Activated T-cell treated with anti-CD3 and anti-CD28 coated beads for 48 hours (primary cell): Measurements from ENCODE around the gene EVA1A.

Experiments
- DNase-seq: peaks from one replicate; pipeline ENCODE4 v3.0.0-alpha.2; 2020; ENCODE audit warnings: low read depth

The EVA1A gene

GRCh38 chr2:75589391-75590105 is 28.8 kb upstream of the EVA1A start:
- DNase-seq: no peak

GRCh38 chr2:75587954-75588587 is 27.3 kb upstream of the EVA1A start:
- no peak for DNase-seq

- no peak for DNase-seq
Observed at GRCh38 chr2:75586971-75587370, 26.2 kb upstream of the EVA1A start.

GRCh38 chr2:75582840-75583239 is 22.1 kb upstream of the EVA1A start:
- DNase-seq: no peak

GRCh38 chr2:75580606-75581005 is 19.9 kb upstream of the EVA1A start:
- DNase-seq: no peak

- DNase-seq: no peak
Observed at GRCh38 chr2:75580156-75580555, 19.4 kb upstream of the EVA1A start.

- no peak for DNase-seq
Observed at GRCh38 chr2:75579186-75579585, 18.4 kb upstream of the EVA1A start.

- no peak for DNase-seq
Observed at GRCh38 chr2:75577280-75577679, 16.5 kb upstream of the EVA1A start.

GRCh38 chr2:75574106-75574505 is 13.4 kb upstream of the EVA1A start:
- DNase-seq: no peak

GRCh38 chr2:75573145-75573878 is 12.6 kb upstream of the EVA1A start:
- DNase-seq: no peak

- DNase-seq: no peak
Observed at GRCh38 chr2:75571730-75572430, 11.1 kb upstream of the EVA1A start.

- DNase-seq: no peak
Observed at GRCh38 chr2:75570948-75571729, 10.4 kb upstream of the EVA1A start.

GRCh38 chr2:75570024-75570947 is 9.5 kb upstream of the EVA1A start:
- DNase-seq: no peak

GRCh38 chr2:75569546-75569945 is 8.8 kb upstream of the EVA1A start:
- no peak for DNase-seq

GRCh38 chr2:75568174-75568573 is 7.4 kb upstream of the EVA1A start:
- DNase-seq: no peak

GRCh38 chr2:75565472-75566462 is 5.0 kb upstream of the EVA1A start:
- no peak for DNase-seq

- DNase-seq: no peak
Observed at GRCh38 chr2:75564713-75565359, 4.1 kb upstream of the EVA1A start.

GRCh38 chr2:75564026-75564688 is 3.4 kb upstream of the EVA1A start:
- no peak for DNase-seq
